Progenitor cell of endocrine pancreas (in vitro differentiated cells): ENCODE results near the gene RAP1GAP. TPM values are rescaled to one million over a fixed set of nuclear protein-coding genes. Genes with fewer than 3 reads are reported as not detected.
A peak's percentile ranks its signal among the peaks of the same experiment; 100 is the strongest.
"Not testable (repeated sequence)": the region's sequence is repeated elsewhere in the genome, so short reads cannot be mapped to it uniquely, and the experiment has no call there.

Experiments used
- DNase-seq: peaks from one replicate; pipeline ENCODE4 v3.0.0; 2021; ENCODE audit warnings: low spot score; ENCODE audit not compliant: unreplicated experiment
- H3K27ac Mint-ChIP-seq: 2 replicates; pipeline ENCODE4 v1.8.0; 2021; ENCODE audit warnings: mild to moderate bottlenecking, moderate library complexity, mixed read lengths
- H3K27me3 Mint-ChIP-seq: 2 replicates; pipeline ENCODE4 v1.8.0; 2021; ENCODE audit warnings: mixed read lengths
- H3K36me3 Mint-ChIP-seq: 2 replicates; pipeline ENCODE4 v1.8.0; 2022; ENCODE audit warnings: mixed read lengths; ENCODE audit not compliant: insufficient read depth
- H3K4me1 Mint-ChIP-seq: 2 replicates; pipeline ENCODE4 v1.8.0; 2021; ENCODE audit warnings: low read depth, mixed read lengths
- H3K4me3 Mint-ChIP-seq: 2 replicates; pipeline ENCODE4 v1.8.0; 2021; ENCODE audit warnings: low read depth, mild to moderate bottlenecking, moderate library complexity, mixed read lengths
- H3K9me3 Mint-ChIP-seq: 2 replicates; pipeline ENCODE4 v1.8.0; 2021; ENCODE audit warnings: low read depth, mixed read lengths
- CTCF ChIP-seq: fragments of 200-600 bp; sonication (generic); IDR thresholded peaks from one replicate; pipeline ENCODE4 v1.5.0; 2021; ENCODE audit warnings: antibody characterized with exemption, mild to moderate bottlenecking; ENCODE audit not compliant: unreplicated experiment
- total RNA-seq: library from RNA; stranded (reverse); gene quantifications from 2 replicates; pipeline ENCODE4 v1.2.1, GENCODE V29; 2021

The RAP1GAP gene
- total RNA-seq, 1 donor from 2014 or later = 15.3 TPM

GRCh38 chr1:21631944-21632887 lies 36.9 kb downstream of the RAP1GAP start:
- Mint-ChIP-seq H3K4me3 (no peak overlapping the region), H3K4me1 (peaks cover 2% of the 10 kb centered on the region), H3K27ac (peak overlapping the region; percentile 45), H3K9me3 (no peaks in the 10 kb centered on the region), H3K36me3 (no peaks in the 10 kb centered on the region), H3K27me3 (peaks cover 13% of the 10 kb centered on the region)
- DNase-seq = no peak
- TF ChIP-seq CTCF = no peak

- Mint-ChIP-seq H3K27me3 (peaks cover 13% of the 10 kb centered on the region), H3K27ac (peak overlapping the region; percentile 45)
- not testable (repeated sequence) for H3K9me3 Mint-ChIP-seq, H3K36me3 Mint-ChIP-seq, DNase-seq, H3K4me3 Mint-ChIP-seq, H3K4me1 Mint-ChIP-seq
Observed at GRCh38 chr1:21631590-21631943, 37.6 kb downstream of the RAP1GAP start.

GRCh38 chr1:21630571-21631343 lies 38.4 kb downstream of the RAP1GAP start:
- H3K4me1 Mint-ChIP-seq = peaks cover 2% of the 10 kb centered on the region
- no peak for TF ChIP-seq CTCF
- peaks cover 13% of the 10 kb centered on the region for H3K27me3 Mint-ChIP-seq
- H3K36me3 Mint-ChIP-seq = no peaks in the 10 kb centered on the region
- no peaks in the 10 kb centered on the region for H3K9me3 Mint-ChIP-seq
- no peak overlapping the region for H3K4me3 Mint-ChIP-seq
- H3K27ac Mint-ChIP-seq = no peak overlapping the region
- no peak for DNase-seq

GRCh38 chr1:21629971-21630370 lies 39.2 kb downstream of the RAP1GAP start:
- H3K4me3 Mint-ChIP-seq = no peak overlapping the region
- no peak for DNase-seq
- no peaks in the 10 kb centered on the region for H3K9me3 Mint-ChIP-seq
- H3K4me1 Mint-ChIP-seq = peaks cover 2% of the 10 kb centered on the region
- TF ChIP-seq CTCF = no peak
- H3K27ac Mint-ChIP-seq = no peak overlapping the region
- H3K27me3 Mint-ChIP-seq = peaks cover 15% of the 10 kb centered on the region
- H3K36me3 Mint-ChIP-seq = no peaks in the 10 kb centered on the region

- H3K27me3 Mint-ChIP-seq = peaks cover 13% of the 10 kb centered on the region
- H3K27ac Mint-ChIP-seq = no peak overlapping the region
- no peak for DNase-seq
- peaks cover 6% of the 10 kb centered on the region for H3K4me1 Mint-ChIP-seq
- H3K4me3 Mint-ChIP-seq = no peak overlapping the region
- TF ChIP-seq CTCF = no peak
- no peaks in the 10 kb centered on the region for H3K36me3 Mint-ChIP-seq
- no peaks in the 10 kb centered on the region for H3K9me3 Mint-ChIP-seq
Observed at GRCh38 chr1:21628798-21629393, 40.3 kb downstream of the RAP1GAP start.
